Stimulated activated CD4-positive, alpha-beta T cell treated with anti-CD3 and anti-CD28 coated beads, Interleukin-2, amount 100 ng/mL, for 4 hours (primary cell): ENCODE results near the gene FOSL2.

Source experiments
- DNase-seq: peaks from one replicate; pipeline ENCODE4 v3.0.0-alpha.2; 2020; ENCODE audit warnings: low read depth

The FOSL2 gene

DNA sequence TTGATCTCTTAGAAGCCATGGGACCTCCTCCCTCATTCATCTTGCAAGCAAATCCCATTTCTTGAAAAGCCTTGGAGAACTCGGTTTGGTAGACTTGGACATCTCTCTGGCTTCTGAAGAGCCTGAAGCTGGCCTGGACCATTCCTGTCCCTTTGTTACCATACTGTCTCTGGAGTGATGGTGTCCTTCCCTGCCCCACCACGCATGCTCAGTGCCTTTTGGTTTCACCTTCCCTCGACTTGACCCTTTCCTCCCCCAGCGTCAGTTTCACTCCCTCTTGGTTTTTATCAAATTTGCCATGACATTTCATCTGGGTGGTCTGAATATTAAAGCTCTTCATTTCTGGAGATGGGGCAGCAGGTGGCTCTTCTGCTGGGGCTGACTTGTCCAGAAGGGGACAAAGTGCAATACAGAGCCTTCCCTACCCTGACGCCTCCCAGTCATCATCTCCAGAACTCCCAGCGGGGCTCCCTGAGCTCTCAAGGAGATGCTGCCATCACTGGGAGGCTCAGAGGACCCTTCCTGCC, 20.0 kb downstream of the FOSL2 start:
- no peak for DNase-seq

DNA sequence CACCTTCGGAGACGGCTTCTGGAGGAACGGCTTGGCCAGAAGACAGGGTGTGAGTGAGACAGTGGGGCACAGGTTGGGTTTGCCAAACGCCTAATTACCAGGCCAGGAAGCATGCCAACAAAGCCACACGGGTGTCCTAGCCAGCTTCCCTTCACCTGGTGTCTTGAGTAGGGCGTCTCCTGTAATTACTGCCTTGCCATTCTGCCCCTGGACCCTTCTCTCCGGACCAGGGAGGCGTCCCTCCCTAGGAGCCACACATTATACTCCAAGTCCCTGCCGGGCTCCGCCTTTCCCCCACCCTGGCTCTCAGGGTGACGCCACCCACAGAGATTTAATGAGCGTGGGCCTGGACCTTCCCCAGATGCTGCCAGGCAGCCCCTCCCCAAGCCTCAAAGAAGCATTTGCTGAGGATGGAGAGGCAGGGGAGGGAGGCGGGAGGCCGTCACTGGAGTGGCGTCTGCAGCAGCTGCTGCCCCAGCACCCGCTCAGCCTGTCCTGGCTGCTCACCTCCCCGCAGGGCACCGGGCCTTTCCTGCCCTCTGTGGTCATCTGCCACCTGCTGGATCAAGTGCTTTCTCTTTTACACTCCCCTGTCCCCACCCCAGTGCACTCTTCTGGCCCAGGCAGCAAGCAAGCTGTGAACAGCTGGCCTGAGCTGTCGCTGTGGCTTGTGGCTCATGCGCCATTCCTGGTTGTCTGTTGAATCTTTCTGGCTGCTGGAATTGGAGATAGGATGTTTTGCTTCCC, 20.7 kb downstream of the FOSL2 start:
- DNase-seq, result no peak

DNA sequence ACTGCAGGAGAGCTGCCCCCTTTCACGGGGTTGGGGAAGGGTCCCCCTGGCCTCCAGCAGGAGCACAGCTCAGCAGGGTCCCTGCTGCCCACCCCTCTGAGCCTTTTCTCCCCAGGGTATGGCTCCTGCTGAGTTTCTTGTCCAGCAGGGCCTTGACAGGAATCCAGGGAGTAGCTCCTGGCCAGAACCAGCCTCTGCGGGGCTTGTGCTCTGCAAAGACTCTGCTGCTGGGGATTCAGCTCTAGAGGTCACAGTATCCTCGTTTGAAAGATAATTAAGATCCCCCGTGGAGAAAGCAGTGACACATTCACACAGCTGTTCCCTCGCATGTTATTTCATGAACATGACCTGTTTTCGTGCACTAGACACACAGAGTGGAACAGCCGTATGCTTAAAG, 21.2 kb downstream of the FOSL2 start:
- DNase-seq, result no peak

DNA sequence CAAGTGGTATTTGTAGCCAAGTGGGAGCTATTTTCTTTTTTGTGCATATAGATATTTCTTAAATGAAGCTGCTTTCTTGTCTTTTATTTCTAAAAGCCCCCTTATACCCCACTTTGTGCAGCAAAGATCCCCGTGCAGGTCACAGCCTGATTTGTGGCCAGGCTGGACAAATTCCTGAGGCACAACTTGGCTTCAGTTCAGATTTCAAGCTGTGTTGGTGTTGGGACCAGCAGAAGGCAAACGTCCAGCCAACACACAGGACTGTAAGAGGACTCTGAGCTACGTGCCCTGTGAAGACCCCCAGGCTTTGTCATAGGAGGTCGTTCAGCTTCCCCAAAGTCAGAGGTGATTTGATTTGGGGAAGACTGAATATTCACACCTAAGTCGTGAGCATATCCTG, 21.9 kb downstream of the FOSL2 start:
- DNase-seq, result no peak

DNA sequence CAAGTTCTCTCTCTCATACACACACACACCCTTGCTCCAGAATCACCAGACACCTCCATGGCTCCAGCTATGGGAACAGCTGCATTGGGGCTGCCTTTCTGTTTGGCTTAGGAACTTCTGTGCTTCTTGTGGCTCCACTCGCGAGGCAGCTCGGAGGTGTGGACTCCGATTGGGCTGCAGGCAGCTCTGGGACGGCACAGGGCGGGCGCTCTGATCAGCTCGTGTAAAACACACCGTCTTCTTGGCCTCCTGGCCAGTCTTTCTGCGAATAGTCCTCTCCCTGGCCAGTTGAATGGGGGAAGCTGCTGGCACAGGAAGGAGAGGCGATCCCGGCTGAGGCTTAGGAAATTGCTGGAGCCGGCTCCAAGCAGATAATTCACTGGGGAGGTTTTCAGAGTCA, 22.4 kb downstream of the FOSL2 start:
- no peak for DNase-seq

DNA sequence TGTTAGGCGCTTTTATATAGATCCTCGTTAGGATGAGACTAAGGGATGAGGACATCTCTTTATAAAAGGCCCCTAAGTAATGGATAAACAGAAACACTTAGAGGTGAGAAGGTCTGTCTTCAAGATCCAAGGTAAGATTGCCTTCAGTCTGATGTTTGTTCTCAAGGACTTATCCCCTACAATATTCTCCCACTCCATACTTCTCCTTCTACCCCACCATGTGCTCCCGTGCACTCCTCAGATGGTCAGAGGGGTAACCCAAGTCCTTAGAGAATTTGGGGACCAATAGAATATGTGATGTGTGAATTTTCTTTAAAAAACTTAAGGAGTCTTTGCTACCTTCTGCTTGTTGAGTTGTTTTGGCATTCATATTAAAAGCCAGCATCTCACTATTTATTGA, 23.1 kb downstream of the FOSL2 start:
- no peak for DNase-seq

DNA sequence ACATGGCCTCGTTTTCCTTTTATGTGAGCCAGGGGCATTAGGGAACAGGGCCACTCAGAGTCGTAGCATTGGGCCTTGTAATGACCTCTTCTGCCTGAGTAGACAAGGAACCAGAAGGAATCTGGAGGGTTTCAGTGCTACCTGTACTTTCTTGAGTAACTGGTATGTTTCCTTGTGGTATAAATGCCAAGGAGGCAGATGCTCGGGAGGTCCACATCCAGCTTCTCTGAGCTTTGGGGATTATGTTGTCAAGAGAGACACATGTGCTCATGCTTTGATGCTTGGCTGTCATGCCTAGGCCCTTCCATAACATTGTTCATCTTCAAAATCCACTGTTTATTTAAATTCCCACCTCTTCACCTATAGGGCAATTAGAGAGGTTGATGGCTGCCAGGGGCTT, 26.3 kb downstream of the FOSL2 start:
- DNase-seq, result no peak

DNA sequence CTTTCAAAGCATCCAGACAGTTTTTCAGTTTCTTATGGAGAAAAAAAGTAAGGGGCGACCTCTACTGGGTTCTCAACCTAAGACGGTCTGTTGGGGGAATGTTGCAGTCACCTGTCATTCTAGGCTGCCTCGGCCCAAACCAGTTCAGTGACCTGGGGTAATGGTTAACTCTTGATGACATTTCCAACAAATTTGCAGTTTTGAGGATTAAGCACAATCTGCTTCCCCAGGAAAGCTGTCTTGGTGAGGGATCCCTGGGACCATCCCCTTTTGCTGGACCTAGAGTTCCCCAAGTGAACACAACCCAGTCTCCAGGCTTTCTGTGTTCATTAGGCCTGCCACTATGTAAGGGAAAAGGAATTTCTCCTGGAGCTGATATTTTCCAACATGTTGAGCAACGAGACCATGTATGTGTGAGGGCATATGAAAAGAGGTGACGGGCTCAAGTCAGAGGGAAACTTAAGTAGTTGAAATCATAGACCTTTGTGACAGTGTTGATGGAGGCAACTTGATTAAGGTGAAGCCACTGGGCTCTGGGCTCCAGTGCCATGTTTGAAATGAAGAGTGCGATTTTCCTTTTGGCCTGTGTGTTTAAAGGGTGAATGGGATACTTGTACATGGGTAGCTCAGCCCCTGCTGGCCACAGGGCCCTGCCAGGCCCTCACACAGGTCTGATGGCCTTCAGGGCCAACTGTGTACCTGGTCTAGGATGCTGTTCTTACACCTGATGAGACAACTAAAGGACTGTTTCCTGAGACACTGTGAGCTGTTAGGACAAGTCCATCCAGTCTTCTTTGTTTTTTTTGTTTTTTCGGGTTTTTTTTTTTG, 27.0 kb downstream of the FOSL2 start:
- no peak for DNase-seq

DNA sequence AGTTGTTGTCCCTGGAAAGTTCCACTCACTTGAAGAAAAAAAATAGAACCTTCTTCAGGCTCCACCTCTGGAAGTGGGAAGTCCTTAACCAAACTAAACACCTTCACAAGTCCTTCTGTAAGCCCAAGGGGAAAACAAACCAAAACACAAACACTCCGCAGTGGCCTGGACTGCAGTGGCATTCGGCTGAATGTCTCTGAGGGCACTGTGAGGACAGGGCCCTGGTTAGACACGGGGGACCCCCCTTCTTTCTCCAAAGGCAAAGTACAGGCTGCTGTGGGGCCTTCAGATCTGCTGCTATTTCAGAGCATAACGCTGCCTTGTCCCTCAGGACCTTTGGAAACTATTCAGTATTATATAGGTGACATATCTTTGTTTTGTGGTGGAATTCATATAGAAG, 28.1 kb downstream of the FOSL2 start:
- DNase-seq, result no peak

DNA sequence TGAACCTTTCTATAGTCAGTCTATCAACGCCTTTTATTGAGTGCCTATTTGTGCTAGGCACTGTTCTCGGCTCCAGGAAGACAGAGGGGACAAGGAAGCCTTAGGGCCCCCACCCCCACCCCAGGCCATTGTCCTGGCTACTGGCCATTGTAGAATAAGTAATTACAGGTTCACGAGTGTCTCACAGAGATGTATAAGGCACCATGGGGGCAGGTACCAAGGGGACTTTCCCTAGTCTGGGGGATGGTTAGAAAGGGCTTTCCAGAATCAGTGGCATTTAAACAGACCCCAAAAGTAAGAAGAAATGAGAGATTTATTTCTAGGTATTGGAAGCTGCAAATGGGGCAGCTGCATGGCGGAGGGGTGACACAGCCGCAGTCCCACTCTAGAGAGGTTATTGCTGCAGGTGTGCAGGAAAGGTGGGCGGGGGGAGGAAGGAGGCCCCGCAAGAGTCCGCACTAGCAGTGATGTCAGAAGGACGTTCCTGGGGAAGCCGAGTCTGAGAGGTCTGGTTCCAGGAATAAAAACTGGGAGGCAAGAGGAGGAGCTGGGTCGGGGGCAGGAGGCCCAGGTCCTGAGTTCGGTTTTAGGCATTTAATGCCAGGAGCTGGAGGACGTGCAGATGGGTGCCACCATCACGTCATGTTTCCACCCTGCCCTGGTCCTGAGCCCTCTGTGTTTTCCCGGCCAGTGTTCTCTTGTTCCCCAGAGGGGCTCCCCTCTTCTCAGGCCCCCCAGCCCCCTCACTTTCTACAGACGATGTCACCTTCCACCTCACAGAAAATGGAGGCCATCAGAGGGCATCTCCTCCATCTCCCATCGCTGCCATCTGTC, 30.5 kb downstream of the FOSL2 start:
- DNase-seq, result no peak

DNA sequence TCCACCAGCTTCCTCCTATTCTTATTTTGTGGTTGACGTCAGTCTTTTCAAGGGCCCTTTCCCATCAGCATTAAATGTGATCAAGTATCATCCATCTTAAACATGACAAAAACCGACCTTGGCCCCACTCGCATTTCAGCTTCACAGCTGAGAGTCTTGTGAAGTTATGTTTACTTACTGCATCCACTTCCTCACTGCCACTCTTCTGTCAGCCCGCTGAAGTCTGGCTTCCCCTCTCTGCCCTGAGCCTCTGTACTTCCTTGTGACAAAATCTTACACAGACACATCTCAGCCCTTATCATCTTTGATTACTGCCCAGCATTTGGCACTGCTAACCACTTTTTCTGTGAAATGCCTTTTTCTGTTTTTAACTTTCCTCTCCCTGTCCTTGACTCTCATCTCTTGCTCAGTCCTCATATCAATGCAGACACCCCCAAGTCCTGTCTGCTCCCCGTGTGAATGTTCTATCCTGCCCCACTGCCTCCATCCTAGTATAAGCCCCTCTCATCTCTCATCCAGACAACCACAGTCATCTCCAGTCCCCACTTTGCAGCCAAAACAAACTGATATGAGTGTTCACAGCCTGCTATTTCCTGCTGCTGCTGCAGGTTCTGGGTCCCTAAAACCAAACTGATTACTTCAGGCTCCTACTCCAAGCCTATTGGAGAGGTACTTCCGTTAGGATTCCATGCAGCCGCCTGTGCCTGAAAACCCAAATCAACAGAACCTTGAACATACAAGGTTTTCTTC, 31.4 kb downstream of the FOSL2 start:
- DNase-seq, result no peak

DNA sequence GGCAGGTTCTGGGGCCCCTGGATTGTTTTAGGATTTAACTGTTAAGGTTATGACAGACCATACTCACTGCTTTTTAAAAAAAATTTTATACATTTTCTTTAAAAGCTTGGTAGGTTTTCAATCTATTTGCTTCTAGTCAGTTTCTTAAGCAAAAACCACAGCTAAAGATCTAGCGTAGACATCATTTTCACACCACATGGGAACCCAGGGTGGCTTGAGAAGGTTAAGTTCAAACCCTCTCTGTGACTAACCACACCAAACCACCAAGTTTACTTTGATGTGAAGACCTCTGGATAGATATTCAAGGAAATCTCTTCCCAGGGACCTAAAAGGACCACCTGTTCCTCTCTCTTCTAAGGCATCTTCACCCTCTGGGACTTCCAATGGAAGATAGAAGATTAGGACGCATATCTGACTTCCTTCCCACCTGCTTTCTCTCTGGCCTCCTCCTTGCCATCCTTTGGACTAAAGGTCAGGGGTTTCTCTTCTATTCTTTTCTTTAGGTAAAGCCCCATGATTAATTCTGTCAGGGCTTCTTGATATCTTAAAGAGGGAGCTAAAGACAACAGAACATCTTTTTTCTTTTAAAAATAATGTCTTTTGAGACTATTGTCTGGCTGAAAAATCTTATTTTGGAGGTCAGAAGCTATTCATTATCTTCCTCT, 32.3 kb downstream of the FOSL2 start:
- no peak for DNase-seq

DNA sequence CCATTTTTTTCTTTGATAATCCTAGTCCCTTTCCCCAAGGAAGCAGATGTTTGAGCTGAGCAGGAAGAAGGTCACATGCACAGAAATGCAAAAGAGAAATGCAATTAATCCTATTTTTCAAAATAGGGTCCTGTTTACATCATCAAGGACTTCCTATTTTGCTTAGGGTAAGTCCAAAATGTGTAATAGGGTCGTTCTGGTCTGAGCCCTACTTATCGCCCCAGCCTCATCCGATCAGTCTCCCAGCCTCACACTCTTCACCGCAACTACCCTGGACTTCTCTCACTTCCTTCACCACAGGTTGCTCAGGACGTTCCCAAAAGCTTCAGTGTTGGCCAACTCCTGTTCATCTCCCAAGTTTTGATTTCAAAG, 32.8 kb downstream of the FOSL2 start:
- DNase-seq, result no peak

DNA sequence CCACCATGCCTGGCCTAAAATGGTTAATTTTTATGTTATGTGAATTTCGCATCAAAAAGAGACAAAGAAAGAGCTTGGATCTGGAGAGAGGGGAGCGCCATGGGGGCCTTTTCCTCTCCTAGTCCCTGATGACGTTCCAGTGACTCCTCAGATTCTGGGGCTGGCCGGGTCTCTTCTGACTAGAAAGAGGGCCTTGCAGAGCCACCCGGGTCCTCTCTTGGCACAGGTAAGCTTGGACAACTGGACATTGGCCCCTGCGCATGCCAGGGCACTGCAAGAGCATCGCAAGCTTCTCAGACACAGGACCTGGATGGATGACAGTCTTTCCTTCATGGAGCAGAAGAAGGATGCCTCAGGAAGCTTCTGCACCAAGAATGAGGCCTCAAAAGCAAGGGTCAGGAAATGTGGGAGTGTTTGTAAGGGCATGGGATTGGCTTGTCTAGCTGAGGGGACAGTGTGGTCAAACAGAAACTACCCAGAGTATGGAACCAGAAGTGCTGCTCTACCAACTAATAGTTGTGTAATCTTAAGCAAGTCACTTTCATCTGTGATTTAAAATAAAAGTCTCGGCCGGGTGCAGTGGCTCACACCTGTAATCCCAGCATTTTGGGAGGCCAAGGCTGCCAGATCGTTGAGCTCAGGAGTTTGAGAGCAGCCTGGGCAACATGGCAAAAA, 35.2 kb downstream of the FOSL2 start:
- DNase-seq, result no peak

DNA sequence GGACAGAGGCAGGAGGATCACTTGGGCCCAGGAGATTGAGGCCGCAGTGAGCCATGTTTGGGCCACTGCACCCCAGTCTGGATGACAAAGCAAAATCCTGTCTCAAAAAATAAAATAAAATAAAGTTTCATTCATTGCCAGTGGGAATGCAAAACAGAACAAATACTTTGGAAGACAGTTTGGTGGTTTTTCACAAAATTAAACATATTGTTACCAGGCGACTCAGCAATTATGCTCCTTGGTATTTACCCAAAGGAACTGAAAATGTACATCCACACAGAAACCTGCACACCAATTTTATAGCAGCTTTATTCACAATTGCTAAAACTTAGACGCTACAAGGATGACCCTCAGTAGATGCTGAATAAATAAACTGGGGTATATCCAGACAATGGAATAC, 35.8 kb downstream of the FOSL2 start:
- DNase-seq, result no peak

DNA sequence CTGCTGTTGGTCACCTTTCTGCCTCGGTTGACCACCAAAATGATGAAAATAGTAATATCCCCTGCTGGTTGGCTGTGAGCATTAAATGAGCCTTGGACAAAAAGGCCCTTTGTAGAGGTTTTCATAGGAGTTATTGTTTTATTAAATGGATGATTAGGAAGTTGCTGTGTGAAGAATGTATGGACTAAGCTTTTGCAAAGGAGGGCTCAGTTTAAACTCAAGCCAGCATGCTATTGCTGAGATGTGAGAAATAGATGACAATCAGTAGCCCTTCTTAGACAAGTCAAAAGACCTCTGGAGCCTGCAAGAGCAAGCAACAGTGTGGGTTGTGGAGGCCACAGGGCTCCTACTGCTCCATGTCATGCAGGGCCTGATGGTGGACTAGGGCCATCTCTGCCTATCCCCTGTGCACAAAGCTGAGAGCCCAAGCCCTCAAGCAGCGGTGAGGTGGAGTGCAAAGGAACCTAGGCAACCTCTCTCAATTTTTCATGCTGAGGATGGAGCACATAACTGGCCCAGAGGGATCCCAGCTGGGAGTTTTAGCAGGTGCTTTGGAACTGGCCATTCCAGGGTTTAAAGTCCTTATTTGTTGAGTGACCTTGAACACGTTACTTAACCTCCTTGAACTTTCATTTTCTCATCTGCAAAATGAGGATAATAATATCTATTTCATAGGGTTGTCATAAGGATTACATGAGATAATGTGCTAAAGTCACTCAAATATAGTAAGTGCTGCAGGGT, 37.1 kb downstream of the FOSL2 start:
- DNase-seq, result no peak

DNA sequence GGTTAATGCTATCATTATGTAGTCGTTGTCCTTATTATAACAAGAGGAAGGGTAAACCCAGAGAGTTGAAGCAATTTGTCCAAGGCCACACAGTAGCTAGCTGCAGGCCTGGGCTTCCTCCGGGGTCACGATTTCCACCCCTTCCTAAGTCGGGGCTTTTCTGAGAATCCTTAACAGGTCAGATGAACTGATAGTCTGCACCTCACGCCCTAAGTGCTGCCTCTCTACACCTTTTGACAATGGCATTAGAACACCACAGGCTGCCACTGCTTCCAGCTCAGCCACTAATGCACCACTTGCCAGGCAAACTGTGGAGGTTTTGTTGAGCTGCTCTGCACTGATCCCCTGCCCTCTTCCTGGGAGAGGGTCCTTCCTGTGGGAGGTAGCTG, 37.7 kb downstream of the FOSL2 start:
- no peak for DNase-seq

DNA sequence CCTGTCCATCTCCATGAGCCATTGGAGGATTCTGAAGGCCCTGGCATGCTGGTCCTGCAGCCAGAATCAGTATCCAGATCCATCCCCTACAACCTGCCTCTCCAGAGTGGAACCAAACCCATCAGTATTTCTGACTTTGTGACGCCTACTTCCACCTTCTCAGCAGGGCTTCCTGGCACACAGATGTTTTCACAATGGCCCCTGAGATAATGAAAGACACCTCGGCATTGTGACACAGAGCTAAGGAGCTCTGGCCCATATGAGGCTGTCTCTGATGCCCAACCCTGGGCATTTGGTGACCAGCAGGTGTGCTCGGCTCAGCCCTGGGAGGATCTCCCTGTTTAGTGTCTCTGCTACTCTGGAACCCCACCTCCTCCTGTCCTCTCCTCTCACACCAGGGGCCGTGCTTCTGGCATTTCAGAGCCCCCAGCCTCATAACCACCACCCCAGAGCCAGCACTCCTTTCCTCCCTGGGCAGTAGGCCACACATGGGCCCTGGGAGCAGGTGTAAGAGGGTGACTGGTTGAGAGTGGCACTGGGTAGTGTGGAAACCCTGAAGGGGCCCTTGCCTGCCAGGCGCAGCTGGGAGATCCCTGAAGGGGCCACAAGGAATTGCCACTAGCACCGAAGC, 38.2 kb downstream of the FOSL2 start:
- DNase-seq, result no peak

DNA sequence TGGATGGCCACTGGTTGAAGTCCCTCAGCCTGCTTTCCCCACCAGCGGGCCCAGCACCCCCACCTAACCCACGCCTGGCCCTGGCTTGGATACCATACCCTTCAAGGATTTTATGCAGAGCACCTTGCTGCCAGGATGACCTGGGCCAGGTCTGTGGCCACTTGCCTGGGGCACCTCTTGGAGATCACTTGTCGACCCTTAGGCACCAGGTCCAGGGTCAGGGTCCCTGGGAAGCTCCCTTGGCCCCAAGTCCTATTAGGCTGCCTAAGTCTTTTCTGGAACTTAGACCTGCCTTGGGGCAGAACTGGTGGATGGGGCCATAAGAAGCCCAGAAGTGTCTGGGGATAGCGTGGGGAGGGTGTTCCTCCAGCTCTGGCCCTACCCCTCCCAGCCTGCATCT, 39.1 kb downstream of the FOSL2 start:
- DNase-seq, result no peak

DNA sequence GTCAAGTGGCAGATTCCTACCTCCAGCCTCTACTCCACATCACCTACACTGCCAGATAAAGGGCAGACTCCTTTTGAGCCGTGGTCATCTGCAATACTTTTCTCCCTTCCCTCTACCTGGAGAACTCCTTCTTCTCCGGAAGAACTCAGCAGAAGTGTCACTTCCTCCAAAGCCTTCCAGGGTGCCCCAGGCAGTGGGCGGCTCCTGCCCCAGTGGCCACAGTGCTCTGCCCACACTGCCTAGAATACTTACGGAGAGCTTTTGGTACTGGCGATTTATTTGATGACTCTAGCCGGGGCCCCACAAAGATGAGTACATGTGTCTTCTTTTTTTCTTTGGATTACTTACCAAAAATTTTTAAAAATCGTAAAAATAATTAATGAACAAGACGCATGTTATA, 39.7 kb downstream of the FOSL2 start:
- DNase-seq, result no peak
